Daoy (cell line): ENCODE measurements around the gene NIM1K. TPM values are rescaled to one million over a fixed set of nuclear protein-coding genes. Genes with fewer than 3 reads are reported as not detected.
A peak's percentile ranks its signal among the peaks of the same experiment; 100 is the strongest.
"Not testable (repeated sequence)": the region's sequence is repeated elsewhere in the genome, so short reads cannot be mapped to it uniquely, and the experiment has no call there.

Source experiments
- DNase-seq: peaks from one replicate; pipeline ENCODE4 v3.0.0-alpha.2; 2015; ENCODE audit warnings: low read depth
- total RNA-seq: library from RNA; depleted of rRNA; stranded (reverse); fragments of >200 nt; shearing (Covaris generic); gene quantifications from 2 replicates; pipeline ENCODE4 v1.2.3, GENCODE V29; 2014

NIM1K gene
- total RNA-seq, 1 experiment from 2014 or later: not detected

DNA sequence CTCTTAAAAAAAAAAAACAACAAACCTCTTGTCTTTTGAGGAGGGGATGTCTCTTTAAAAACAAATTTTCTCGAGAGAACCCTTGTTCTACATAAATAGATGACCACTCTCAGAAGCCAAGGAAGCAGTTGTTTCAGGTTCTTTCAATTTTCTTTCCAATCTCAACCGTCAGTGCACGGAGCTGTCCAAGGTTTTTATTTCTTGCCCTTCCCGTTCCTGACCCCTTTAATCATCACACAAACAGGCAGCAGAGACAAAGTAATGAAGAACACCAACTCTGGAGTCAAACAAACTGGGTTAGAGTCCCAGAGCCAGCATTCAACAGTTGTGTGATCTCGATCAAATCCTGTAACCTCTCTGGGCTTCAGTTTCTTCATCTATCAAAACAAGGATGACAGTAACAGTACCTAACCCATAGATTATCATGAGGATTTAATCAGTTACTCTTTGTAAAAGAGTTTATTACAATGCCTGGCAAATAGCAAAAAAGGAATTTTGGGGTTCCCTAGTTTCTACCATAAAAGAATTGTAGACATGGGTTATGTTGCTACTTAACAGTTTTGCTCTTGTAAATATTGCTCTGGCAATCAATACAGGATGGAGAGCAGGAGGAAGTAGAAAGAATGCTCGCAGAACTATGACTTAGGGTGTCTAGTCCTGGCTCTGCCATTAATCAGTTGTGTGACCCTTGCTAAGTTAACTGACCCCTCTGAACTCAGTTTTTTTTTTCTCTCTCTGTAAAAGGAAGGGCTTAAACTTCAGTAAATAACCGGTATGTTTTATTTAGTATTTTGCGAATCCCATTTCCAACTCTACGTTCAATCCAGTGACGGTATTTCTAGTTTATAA, 1.0 kb upstream of the NIM1K start:
- no peak for DNase-seq

DNA sequence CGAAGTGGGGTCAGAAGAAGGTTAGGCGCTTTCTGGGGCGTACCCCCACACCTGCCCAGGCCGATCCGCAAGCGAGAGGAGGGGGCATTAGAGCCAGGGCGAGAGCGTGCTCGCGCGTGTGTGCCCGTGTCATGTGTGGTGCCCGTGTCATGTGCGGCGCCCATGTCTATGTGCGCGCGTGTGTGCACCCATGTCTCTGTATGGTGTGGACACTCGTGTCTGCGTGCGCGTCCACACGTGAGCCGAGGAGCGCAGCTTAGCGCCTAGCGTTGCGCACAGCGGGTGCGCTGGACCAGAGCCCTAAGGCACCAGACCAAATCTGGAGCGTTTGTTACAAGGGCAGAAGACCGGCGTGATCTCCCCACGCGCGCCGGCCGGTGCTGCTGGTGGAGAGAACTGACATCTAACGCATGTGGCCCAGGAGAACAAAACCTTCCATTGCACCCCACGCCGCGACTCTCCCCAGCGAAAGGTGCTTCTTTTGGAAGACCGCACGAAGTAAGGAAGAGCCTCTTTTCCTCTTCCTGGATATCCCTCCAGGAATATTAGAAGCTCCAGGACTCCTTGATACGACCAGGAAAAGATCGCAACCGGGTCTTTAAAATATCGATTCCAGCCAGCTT, 644 bp downstream of the NIM1K start:
- DNase-seq: peak; percentile 17

DNA sequence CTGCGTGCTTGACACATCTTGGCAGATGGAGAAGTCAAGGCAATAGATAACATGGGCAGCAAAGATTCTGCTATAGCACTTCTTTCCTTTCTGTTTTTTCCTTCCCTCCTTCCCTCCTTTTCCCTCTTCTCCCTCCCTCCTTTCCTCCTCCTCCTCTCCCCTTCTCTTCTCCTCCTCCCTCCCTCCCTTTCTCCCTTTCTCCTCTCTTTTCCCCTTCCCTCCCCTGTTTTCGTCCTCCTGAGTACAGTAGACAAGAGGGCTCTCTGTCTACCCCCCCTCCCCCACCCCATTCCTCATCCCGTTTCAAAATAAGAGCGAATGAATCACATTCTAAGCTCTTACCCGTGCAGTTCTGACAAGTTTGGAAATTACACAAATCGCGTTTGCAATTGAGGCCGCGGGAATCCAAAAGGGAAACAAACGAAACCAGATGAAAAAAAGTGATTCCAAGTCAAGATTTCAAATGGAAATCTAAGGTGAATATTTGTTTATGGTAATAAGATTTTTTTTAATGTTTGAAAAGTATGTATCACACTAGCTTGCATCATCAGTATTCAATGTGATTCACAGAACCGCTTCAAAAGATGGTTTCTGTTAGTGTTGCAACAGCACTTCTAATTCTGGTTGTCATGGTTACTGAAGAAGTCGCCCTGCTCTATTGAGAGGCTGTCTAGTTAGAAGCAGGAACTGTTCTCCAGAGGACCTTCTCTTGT, 1.3 kb downstream of the NIM1K start:
- peak; percentile 54 for DNase-seq

GRCh38 chr5:43193894-43194265, 1.9 kb downstream of the NIM1K start:
- DNase-seq: no peak

DNA sequence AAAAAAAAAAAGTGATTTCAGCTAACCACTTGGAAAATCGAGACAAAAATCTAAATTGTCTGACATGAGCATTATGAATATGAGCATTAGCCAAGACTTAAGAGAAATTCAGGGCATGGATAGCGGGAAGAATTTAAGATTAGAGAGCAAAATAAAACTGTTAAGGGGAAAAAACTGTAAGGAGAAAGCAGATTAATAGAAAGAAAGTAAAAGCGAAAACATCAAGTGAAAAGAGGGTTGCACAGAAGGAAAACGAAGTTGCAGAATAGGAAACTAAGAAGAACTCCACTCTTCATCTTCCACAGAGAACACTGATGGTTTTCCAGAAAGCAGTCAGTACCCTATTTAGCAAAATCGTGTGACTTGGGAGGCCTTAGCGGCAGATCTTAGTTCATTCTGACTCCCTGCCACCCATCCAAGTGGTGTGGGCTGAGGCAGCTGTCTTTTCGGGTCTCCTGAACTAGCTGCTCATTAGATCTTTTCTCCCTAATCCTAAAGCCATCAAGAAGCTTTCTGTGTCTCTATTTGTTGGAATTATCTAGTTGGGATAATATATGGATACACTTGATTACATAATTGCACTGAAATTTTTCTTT, 3.7 kb downstream of the NIM1K start:
- no peak for DNase-seq

DNA sequence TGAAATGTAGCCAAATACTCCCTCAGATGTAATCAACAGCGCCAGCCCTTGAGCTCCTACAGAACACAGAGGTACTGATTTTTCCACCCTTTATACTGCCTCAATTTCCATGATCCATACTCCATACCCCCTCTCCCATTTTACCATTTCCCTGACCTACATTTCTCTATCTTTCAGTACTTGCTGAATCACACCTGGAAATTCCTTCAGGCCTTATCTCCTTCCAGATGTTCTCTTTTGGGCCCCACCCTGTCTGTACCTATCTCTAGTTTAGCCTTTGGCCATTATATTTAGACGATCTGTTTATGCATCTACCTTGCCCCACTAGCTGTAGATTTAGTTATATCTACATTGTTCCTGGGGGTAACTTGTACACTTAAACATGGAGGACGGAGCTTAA, 5.5 kb downstream of the NIM1K start:
- no peak for DNase-seq

GRCh38 chr5:43201442-43201841, 9.4 kb downstream of the NIM1K start:
- not testable (repeated sequence) for DNase-seq

- no peak for DNase-seq
These were observed 10.4 kb downstream of the NIM1K start for GRCh38 chr5:43202380-43202779.

DNA sequence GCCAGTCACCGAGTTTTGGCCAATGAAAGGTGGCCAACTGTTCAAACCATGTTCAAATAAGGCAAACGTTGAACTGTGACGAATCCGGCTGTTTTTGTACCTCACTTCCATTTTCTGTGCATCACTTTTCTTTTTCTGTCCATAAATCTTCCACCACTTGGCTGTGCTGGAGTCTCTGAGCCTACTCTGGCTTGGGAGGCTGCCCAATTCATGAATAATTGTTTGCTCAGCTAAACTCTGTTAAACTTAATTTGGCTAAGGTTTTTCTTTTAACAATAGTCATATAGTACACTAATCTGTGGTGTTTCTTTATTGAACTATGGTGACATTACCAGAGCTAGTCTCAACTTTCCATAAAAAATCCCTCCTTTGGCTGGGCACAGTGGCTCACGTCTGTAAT, 11.3 kb downstream of the NIM1K start:
- no peak for DNase-seq

DNA sequence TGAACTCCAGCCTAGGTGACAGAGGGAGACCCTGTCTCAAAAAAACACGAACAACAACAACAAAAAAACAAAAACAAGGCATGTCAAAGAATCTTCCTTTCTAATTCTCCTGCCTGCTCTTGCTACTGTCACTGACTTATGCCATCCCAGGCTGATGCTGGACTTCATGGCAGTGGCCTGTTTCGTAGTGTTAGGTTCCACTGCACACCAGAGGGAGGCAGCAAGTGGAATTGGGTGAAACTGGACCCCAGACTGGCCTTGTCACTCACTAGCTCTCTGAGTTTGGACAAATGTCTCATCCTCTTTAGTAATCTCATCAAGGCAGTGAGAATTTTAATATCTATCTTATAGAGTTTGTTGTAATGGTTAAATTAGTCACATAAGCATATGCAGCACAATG, 12.9 kb downstream of the NIM1K start:
- DNase-seq: no peak

GRCh38 chr5:43207601-43208000, 15.6 kb downstream of the NIM1K start:
- no peak for DNase-seq

DNA sequence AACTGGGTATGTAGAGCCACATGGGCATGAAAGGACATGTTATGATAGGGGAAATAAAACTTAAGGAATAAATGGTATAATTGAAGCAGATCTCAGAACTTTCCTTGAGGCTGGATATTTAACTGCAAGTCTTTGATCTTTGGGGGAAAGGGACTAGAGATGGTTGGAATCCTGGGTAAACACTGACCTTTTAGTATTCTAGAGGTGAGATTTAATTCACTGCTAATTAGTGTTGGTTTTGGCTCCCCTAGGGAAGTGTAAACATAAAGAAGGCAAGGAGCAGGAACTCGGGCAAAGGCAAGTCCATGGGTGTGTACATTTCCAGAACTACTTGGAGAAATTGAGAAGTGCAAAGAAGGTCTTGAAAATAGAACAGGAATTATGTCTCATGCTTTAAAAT, 16.6 kb downstream of the NIM1K start:
- DNase-seq: no peak

DNA sequence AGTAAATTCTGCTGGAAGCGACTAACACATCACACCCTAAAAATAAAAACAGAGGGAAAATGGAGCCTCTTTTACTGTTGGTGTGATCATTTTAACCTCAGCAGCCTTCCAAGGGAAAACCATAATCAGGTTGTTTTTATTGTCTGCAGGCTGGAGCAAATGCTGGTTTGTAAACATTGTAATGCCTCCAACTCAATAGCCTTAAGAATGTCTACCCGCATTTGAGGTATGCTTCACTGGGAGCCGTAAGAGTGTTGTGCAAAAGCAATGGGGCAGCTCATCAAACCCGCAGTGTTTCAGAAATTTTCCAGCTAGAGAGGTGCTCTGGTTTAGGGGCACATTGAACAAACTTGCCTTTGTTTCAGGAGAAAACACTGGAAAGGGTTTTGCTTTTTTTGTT, 17.0 kb downstream of the NIM1K start:
- DNase-seq: no peak

DNA sequence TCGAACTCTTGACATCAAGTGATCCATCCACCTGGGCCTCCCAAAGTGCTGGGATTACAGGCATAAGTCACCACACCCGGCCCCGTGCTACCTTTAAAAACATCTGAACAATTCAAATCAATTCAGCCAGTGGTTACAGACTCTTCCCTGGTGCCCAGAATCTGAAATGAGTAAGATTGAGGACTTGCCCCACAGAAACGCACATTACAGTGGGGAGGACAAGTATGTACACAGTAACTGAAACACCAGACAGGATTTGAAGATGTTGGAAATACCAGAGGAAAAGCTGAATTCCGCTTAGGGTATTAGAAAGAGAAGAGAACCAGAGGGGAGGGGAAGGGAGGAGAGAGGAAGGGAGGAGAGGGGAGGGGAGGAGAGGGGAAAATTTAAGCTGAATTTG, 17.8 kb downstream of the NIM1K start:
- DNase-seq: no peak

GRCh38 chr5:43210570-43210969, 18.5 kb downstream of the NIM1K start:
- no peak for DNase-seq

GRCh38 chr5:43213951-43214350, 21.9 kb downstream of the NIM1K start:
- DNase-seq: no peak

DNA sequence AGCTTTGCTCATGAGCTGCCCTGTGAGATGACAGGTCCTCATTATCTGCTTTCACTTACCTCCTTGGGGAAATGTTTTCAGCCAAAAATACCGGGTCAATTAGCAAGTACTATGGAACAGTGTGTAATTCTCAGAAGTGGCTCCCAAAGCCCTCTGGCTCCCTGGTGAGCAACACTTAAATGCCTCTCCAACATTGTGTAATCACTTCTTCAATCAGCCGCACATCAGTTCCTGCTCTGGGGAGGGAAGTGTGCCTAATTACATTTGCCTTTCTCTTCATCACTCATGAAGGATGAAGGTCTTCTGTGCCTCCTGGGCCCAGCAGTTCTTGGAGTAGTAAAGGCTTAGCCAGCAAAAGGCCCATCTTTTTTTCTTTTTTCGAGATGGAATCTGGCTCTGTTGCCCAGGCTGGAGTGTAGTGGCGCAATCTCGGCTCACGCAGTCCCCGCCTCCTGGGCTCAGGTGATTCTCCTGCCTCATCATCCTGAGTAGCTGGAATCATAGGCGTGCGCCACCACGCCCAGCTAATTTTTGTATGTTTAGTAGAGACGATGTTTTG, 23.1 kb downstream of the NIM1K start:
- no peak for DNase-seq

DNA sequence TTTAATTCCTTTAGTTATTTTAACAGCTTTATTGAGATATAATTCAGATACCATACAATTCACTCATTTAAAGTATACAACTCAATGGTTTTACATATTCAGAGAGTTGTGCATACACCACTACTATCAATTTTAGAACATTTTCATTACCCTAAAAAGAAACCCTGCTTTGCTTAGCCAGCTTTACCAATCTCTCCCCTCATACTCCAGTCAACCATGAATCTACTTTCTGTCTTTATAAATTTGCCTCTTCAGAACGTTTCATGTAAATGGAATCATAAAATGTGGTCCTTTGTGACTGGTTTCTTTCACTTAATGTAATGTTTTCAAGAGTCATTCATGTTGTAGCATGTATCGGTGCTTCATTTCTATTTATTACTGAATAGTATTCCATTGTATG, 24.9 kb downstream of the NIM1K start:
- DNase-seq: no peak

GRCh38 chr5:43219120-43219519, 27.1 kb downstream of the NIM1K start:
- DNase-seq: no peak

- no peak for DNase-seq
These were observed 29.5 kb downstream of the NIM1K start for GRCh38 chr5:43221502-43221901.

GRCh38 chr5:43225649-43226245, 33.7 kb downstream of the NIM1K start:
- no peak for DNase-seq

DNA sequence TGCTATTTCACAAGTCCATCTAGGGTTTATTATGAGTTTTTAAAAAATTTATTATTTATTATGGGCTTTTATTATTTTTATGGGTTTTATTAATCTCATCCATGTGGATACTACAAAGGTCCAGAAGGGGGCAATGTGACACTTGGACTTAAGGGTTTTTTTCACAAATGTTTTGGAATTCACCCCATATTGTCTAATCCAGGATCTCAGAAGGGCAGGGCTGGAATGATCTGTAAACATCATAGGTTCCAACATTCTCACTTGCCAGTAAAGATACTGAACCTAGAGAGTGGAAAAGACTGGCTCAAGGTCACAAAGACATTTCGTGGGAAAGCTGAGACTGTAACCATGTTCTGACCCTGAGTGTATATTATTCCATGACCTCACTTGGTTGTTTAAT, 35.6 kb downstream of the NIM1K start:
- peak; percentile 17 for DNase-seq
